GM23338 (cell line): ENCODE measurements around the gene DDAH2. TPM values are rescaled to one million over a fixed set of nuclear protein-coding genes. Genes with fewer than 3 reads are reported as not detected.

Source experiments
- ATAC-seq: fragments of 200-7000 bp; cut with Tn5 transposase; 3 replicates; pipeline ENCODE4 v1.9.1; 2020
- DNase-seq: peaks from one replicate; pipeline ENCODE4 v3.0.0-alpha.2; 2015; ENCODE audit warnings: low spot score
- H2AFZ ChIP-seq: fragments of 200-600 bp; sonication (generic); 2 replicates; pipeline ENCODE4 v1.8.0; 2016; ENCODE audit warnings: antibody characterized with exemption, mild to moderate bottlenecking, moderate library complexity
- H3F3A ChIP-seq: fragments of 200-600 bp; sonication (generic); replicated peaks from 2 replicates; pipeline ENCODE4 v1.8.0; 2017; ENCODE audit warnings: antibody characterized with exemption, mixed run types, low read depth
- H3K27ac ChIP-seq: fragments of 200-600 bp; sonication (generic); 2 replicates; pipeline ENCODE4 v1.6.1; 2016; ENCODE audit warnings: low read depth
- H3K27me3 ChIP-seq: fragments of 200-600 bp; sonication (generic); 2 replicates; pipeline ENCODE4 v1.8.0; 2016; ENCODE audit warnings: mild to moderate bottlenecking, mixed run types, moderate library complexity; ENCODE audit not compliant: insufficient read depth
- H3K36me3 ChIP-seq: fragments of 200-600 bp; sonication (generic); 2 replicates; pipeline ENCODE4 v1.8.0; 2016; ENCODE audit warnings: mild to moderate bottlenecking; ENCODE audit not compliant: insufficient read depth
- H3K4me1 ChIP-seq: fragments of 200-600 bp; sonication (generic); 2 replicates; pipeline ENCODE4 v1.8.0; 2016; ENCODE audit warnings: mild to moderate bottlenecking, moderate library complexity; ENCODE audit not compliant: insufficient read depth
- H3K4me2 ChIP-seq: fragments of 200-600 bp; sonication (generic); 2 replicates; pipeline ENCODE4 v1.7.1; 2017; ENCODE audit warnings: mixed run types
- H3K4me3 ChIP-seq: fragments of 200-600 bp; sonication (generic); 2 replicates; pipeline ENCODE4 v1.6.1; 2016; ENCODE audit warnings: mixed run types
- H3K79me2 ChIP-seq: fragments of 200-600 bp; sonication (generic); replicated peaks from 2 replicates; pipeline ENCODE4 v1.8.0; 2017; ENCODE audit warnings: mild to moderate bottlenecking; ENCODE audit not compliant: insufficient read depth
- H3K9me2 ChIP-seq: fragments of 200-600 bp; sonication (generic); 2 replicates; pipeline ENCODE4 v1.8.0; 2017; ENCODE audit not compliant: insufficient read depth
- H4K20me1 ChIP-seq: fragments of 200-600 bp; sonication (generic); replicated peaks from 2 replicates; pipeline ENCODE4 v1.8.0; 2017; ENCODE audit warnings: mild to moderate bottlenecking; ENCODE audit not compliant: insufficient read depth
- H3K27ac Mint-ChIP-seq: 2 replicates; pipeline ENCODE4 v1.8.0; 2020; ENCODE audit warnings: inconsistent platforms, mild to moderate bottlenecking, moderate library complexity, mixed read lengths
- H3K27me3 Mint-ChIP-seq: 3 replicates; pipeline ENCODE4 v1.8.0; 2022; ENCODE audit warnings: low read depth, mild to moderate bottlenecking, moderate library complexity, mixed read lengths, inconsistent platforms; ENCODE audit not compliant: insufficient read depth, poor library complexity
- H3K36me3 Mint-ChIP-seq: 3 replicates; pipeline ENCODE4 v1.8.0; 2021; ENCODE audit warnings: low read depth, mild to moderate bottlenecking, inconsistent platforms, moderate library complexity, mixed read lengths
- H3K4me1 Mint-ChIP-seq: 3 replicates; pipeline ENCODE4 v1.8.0; 2020; ENCODE audit warnings: mild to moderate bottlenecking, inconsistent platforms, mixed read lengths
- H3K4me3 Mint-ChIP-seq: 3 replicates; pipeline ENCODE4 v1.8.0; 2021; ENCODE audit warnings: moderate library complexity, mild to moderate bottlenecking, inconsistent platforms, mixed read lengths
- H3K9me3 Mint-ChIP-seq: 3 replicates; pipeline ENCODE4 v1.8.0; 2020; ENCODE audit warnings: moderate library complexity, mild to moderate bottlenecking, inconsistent platforms, mixed read lengths
- CREB1 ChIP-seq: fragments of 250-450 bp; sonication (Bioruptor Pico); IDR thresholded peaks from 2 replicates; pipeline ENCODE4 v1.5.0; 2020; ENCODE audit warnings: low read depth, mild to moderate bottlenecking, moderate library complexity
- EZH2 ChIP-seq: fragments of 200-600 bp; sonication (generic); IDR thresholded peaks from one replicate; pipeline ENCODE4 v1.8.0; 2017; ENCODE audit warnings: antibody characterized with exemption, mild to moderate bottlenecking, low read depth; ENCODE audit not compliant: unreplicated experiment
- EZH2phosphoT487 ChIP-seq: fragments of 200-600 bp; sonication (generic); IDR thresholded peaks from one replicate; pipeline ENCODE4 v1.8.1; 2018; ENCODE audit warnings: antibody characterized with exemption; ENCODE audit not compliant: unreplicated experiment
- JUNB ChIP-seq: IDR thresholded peaks from one replicate; pipeline ENCODE4 v1.6.1; 2016; ENCODE audit warnings: antibody characterized with exemption; ENCODE audit not compliant: unreplicated experiment
- NANOG ChIP-seq: IDR thresholded peaks from 2 replicates; pipeline ENCODE4 v1.6.1; 2016; ENCODE audit warnings: antibody characterized with exemption, borderline replicate concordance
- POLR2AphosphoS5 ChIP-seq: IDR thresholded peaks from 2 replicates; pipeline ENCODE4 v1.6.1; 2016; ENCODE audit warnings: antibody characterized with exemption, low read depth
- STAT1 ChIP-seq: IDR thresholded peaks from one replicate; pipeline ENCODE4 v1.6.1; 2016; ENCODE audit warnings: antibody characterized with exemption; ENCODE audit not compliant: unreplicated experiment
- ZNF114 ChIP-seq: fragments of 250-450 bp; sonication (Bioruptor Pico); IDR thresholded peaks from 2 replicates; pipeline ENCODE4 v1.5.0; 2020; ENCODE audit warnings: mild to moderate bottlenecking, moderate library complexity
- ZNF331 ChIP-seq: fragments of 250-450 bp; sonication (Bioruptor Pico); IDR thresholded peaks from 2 replicates; pipeline ENCODE4 v1.5.0; 2020; ENCODE audit warnings: low read depth, mild to moderate bottlenecking, moderate library complexity
- polyA plus RNA-seq: library from polyadenylated mRNA; unstranded; fragments of >200 nt; fragmentation: Nextera tagmentation; extraction: Ambion mirVana; gene quantifications from 2 replicates; pipeline ENCODE4 v1.2.1, GENCODE V29; 2016
- total RNA-seq: library from RNA; depleted of rRNA; stranded (reverse); fragments of >200 nt; shearing (Covaris generic); gene quantifications from 2 replicates; pipeline ENCODE4 v1.2.3, GENCODE V29; 2014
- TF ChIP-seq, protein P1 (sequence below): fragments of 250-450 bp; sonication (Bioruptor Pico); IDR thresholded peaks from 2 replicates; pipeline ENCODE4 v1.5.0; 2020; ENCODE audit warnings: mild to moderate bottlenecking, moderate library complexity
- TF ChIP-seq, protein P2 (sequence below): IDR thresholded peaks from one replicate; pipeline ENCODE4 v1.6.1; 2018; ENCODE audit warnings: antibody characterized with exemption; ENCODE audit not compliant: unreplicated experiment
- TF ChIP-seq, protein P3 (sequence below), 2 experiments: fragments of 200-600 bp in 1 of 2; sonication (generic) in 1 of 2; conservative IDR thresholded peaks; 2 replicates each; pipeline versions ENCODE4 v1.5.1 to v1.6.1; 2016 to 2017; ENCODE audit warnings: antibody characterized with exemption in 2 of 2, low read depth in 2 of 2, mild to moderate bottlenecking in 2 of 2, moderate library complexity in 1 of 2
- TF ChIP-seq, protein P4 (sequence below): IDR thresholded peaks from 2 replicates; pipeline ENCODE4 v1.6.1; 2016; ENCODE audit warnings: antibody characterized with exemption

Gene DDAH2
- total and polyA plus RNA-seq, 2 experiments from 2014 or later = 58.7 to 65.1 TPM

DNA sequence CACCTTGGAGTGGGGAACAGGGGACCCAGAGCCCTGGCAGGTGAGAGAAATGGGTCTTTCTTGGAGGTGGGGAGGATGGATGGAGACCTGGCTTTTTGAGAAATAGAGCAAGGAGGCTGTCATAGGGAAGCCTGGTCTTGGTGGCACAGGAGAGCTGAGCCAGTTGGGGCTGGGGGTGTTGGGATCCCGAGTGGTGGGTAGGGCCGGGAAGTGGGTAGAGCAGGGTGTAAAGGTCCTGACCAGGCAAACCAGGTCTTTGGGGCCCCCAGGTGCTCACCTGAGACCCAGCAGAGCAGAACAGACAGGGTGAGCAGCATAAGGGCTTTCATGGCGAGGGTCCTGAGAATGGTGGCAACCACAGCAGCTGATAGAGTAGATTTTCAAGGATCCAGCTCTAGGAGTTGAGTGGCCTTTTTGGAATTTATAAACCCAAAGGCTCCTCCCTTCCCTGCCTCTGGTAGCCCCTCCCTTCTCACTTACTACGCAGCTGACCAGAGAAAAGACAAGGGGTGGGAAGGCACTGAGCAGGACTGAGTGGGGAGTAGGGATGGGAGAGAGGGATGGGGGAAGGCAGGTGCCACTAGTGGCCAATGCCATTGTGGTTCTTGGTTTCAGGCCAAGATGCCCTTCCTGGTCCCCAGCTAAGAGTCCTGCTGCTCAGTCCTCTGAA lies 7.6 kb downstream of the DDAH2 start, which contains the start of gene LY6G6C:
TSS of gene LY6G6C (minus strand) at position 396 of the 670 bp plus-strand sequence. CDS start at position 329, 67 bp downstream.
- Mint-ChIP-seq H3K27ac (no peak within 1 kb of the TSS), H3K27me3 (peaks cover 15% of the 10 kb centered on the region), H3K4me1 (peaks cover 21% of the 10 kb centered on the region), H3K4me3 (no peak within 1 kb of the TSS), H3K9me3 (no peaks in the 10 kb centered on the region; the same call in 2 of the 3 replicates), H3K36me3 (peaks cover 8% of the 10 kb centered on the region; the same call in 2 of the 3 replicates)
- TF ChIP-seq POLR2AphosphoS5 = no peak
- no peak for TF ChIP-seq EZH2phosphoT487
- TF ChIP-seq EZH2 = no peak
- TF ChIP-seq STAT1 = no peak
- TF ChIP-seq, protein P1, sequence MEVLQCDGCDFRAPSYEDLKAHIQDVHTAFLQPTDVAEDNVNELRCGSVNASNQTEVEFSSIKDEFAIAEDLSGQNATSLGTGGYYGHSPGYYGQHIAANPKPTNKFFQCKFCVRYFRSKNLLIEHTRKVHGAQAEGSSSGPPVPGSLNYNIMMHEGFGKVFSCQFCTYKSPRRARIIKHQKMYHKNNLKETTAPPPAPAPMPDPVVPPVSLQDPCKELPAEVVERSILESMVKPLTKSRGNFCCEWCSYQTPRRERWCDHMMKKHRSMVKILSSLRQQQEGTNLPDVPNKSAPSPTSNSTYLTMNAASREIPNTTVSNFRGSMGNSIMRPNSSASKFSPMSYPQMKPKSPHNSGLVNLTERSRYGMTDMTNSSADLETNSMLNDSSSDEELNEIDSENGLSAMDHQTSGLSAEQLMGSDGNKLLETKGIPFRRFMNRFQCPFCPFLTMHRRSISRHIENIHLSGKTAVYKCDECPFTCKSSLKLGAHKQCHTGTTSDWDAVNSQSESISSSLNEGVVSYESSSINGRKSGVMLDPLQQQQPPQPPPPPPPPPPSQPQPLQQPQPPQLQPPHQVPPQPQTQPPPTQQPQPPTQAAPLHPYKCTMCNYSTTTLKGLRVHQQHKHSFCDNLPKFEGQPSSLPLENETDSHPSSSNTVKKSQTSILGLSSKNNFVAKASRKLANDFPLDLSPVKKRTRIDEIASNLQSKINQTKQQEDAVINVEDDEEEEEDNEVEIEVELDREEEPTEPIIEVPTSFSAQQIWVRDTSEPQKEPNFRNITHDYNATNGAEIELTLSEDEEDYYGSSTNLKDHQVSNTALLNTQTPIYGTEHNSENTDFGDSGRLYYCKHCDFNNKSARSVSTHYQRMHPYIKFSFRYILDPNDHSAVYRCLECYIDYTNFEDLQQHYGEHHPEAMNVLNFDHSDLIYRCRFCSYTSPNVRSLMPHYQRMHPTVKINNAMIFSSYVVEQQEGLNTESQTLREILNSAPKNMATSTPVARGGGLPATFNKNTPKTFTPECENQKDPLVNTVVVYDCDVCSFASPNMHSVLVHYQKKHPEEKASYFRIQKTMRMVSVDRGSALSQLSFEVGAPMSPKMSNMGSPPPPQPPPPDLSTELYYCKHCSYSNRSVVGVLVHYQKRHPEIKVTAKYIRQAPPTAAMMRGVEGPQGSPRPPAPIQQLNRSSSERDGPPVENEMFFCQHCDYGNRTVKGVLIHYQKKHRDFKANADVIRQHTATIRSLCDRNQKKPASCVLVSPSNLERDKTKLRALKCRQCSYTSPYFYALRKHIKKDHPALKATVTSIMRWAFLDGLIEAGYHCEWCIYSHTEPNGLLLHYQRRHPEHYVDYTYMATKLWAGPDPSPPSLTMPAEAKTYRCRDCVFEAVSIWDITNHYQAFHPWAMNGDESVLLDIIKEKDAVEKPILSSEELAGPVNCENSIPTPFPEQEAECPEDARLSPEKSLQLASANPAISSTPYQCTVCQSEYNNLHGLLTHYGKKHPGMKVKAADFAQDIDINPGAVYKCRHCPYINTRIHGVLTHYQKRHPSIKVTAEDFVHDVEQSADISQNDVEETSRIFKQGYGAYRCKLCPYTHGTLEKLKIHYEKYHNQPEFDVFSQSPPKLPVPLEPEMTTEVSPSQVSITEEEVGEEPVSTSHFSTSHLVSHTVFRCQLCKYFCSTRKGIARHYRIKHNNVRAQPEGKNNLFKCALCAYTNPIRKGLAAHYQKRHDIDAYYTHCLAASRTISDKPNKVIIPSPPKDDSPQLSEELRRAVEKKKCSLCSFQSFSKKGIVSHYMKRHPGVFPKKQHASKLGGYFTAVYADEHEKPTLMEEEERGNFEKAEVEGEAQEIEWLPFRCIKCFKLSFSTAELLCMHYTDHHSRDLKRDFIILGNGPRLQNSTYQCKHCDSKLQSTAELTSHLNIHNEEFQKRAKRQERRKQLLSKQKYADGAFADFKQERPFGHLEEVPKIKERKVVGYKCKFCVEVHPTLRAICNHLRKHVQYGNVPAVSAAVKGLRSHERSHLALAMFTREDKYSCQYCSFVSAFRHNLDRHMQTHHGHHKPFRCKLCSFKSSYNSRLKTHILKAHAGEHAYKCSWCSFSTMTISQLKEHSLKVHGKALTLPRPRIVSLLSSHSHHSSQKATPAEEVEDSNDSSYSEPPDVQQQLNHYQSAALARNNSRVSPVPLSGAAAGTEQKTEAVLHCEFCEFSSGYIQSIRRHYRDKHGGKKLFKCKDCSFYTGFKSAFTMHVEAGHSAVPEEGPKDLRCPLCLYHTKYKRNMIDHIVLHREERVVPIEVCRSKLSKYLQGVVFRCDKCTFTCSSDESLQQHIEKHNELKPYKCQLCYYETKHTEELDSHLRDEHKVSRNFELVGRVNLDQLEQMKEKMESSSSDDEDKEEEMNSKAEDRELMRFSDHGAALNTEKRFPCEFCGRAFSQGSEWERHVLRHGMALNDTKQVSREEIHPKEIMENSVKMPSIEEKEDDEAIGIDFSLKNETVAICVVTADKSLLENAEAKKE (CRISPR knock-in tag) = no peak
- no peak for TF ChIP-seq ZNF114 (CRISPR knock-in tag)
- TF ChIP-seq NANOG = no peak
- TF ChIP-seq ZNF331 (CRISPR knock-in tag) = no peak
- TF ChIP-seq, protein P2, sequence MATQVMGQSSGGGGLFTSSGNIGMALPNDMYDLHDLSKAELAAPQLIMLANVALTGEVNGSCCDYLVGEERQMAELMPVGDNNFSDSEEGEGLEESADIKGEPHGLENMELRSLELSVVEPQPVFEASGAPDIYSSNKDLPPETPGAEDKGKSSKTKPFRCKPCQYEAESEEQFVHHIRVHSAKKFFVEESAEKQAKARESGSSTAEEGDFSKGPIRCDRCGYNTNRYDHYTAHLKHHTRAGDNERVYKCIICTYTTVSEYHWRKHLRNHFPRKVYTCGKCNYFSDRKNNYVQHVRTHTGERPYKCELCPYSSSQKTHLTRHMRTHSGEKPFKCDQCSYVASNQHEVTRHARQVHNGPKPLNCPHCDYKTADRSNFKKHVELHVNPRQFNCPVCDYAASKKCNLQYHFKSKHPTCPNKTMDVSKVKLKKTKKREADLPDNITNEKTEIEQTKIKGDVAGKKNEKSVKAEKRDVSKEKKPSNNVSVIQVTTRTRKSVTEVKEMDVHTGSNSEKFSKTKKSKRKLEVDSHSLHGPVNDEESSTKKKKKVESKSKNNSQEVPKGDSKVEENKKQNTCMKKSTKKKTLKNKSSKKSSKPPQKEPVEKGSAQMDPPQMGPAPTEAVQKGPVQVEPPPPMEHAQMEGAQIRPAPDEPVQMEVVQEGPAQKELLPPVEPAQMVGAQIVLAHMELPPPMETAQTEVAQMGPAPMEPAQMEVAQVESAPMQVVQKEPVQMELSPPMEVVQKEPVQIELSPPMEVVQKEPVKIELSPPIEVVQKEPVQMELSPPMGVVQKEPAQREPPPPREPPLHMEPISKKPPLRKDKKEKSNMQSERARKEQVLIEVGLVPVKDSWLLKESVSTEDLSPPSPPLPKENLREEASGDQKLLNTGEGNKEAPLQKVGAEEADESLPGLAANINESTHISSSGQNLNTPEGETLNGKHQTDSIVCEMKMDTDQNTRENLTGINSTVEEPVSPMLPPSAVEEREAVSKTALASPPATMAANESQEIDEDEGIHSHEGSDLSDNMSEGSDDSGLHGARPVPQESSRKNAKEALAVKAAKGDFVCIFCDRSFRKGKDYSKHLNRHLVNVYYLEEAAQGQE = no peak
- TF ChIP-seq, protein P3, sequence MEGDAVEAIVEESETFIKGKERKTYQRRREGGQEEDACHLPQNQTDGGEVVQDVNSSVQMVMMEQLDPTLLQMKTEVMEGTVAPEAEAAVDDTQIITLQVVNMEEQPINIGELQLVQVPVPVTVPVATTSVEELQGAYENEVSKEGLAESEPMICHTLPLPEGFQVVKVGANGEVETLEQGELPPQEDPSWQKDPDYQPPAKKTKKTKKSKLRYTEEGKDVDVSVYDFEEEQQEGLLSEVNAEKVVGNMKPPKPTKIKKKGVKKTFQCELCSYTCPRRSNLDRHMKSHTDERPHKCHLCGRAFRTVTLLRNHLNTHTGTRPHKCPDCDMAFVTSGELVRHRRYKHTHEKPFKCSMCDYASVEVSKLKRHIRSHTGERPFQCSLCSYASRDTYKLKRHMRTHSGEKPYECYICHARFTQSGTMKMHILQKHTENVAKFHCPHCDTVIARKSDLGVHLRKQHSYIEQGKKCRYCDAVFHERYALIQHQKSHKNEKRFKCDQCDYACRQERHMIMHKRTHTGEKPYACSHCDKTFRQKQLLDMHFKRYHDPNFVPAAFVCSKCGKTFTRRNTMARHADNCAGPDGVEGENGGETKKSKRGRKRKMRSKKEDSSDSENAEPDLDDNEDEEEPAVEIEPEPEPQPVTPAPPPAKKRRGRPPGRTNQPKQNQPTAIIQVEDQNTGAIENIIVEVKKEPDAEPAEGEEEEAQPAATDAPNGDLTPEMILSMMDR (conservative IDR thresholded peaks at IDR 0.05; ENCODE audit: low read depth in 2 of 2) = no peak
- TF ChIP-seq, protein P4, sequence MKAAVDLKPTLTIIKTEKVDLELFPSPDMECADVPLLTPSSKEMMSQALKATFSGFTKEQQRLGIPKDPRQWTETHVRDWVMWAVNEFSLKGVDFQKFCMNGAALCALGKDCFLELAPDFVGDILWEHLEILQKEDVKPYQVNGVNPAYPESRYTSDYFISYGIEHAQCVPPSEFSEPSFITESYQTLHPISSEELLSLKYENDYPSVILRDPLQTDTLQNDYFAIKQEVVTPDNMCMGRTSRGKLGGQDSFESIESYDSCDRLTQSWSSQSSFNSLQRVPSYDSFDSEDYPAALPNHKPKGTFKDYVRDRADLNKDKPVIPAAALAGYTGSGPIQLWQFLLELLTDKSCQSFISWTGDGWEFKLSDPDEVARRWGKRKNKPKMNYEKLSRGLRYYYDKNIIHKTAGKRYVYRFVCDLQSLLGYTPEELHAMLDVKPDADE = no peak
- TF ChIP-seq CREB1 (CRISPR knock-in tag) = no peak
- TF ChIP-seq JUNB = no peak
- no peaks in the 10 kb centered on the region for H3F3A ChIP-seq
- no peak within 1 kb of the TSS for H3K4me3 ChIP-seq
- no peak within 1 kb of the TSS for H3K27ac ChIP-seq
- no peak within 1 kb of the TSS for H3K4me2 ChIP-seq
- H3K36me3 ChIP-seq = no peaks in the 10 kb centered on the region
- no peaks in the 10 kb centered on the region for H3K9me2 ChIP-seq
- no peak within 1 kb of the TSS for H2AFZ ChIP-seq
- H3K4me1 ChIP-seq = peaks cover 14% of the 10 kb centered on the region
- DNase-seq (no peak), ATAC-seq (no peak)
- no peaks in the 10 kb centered on the region for H4K20me1 ChIP-seq
- H3K27me3 ChIP-seq = no peaks in the 10 kb centered on the region
- H3K79me2 ChIP-seq = no peaks in the 10 kb centered on the region
